WI38 (cell line): ENCODE data around the gene SLC25A47.
"Not testable (repeated sequence)": the region's sequence is repeated elsewhere in the genome, so short reads cannot be mapped to it uniquely, and the experiment has no call there.

Experiments used
- H3K4me3 ChIP-seq: 2 replicates; pipeline ENCODE4 v1.5.1; 2011; ENCODE audit warnings: low read depth, mild to moderate bottlenecking, control low read depth, low read length
- CTCF ChIP-seq: IDR thresholded peaks from 2 replicates; pipeline ENCODE4 v1.5.1; 2012; ENCODE audit warnings: low read depth, mild to moderate bottlenecking, control low read depth, low read length

Gene SLC25A47

GRCh38 chr14:100286484-100287191 is 36.5 kb upstream of the SLC25A47 start:
- TF ChIP-seq CTCF: no peak
- no peak overlapping the region for H3K4me3 ChIP-seq

- no peak overlapping the region for H3K4me3 ChIP-seq
- no peak for TF ChIP-seq CTCF
Observed at GRCh38 chr14:100287202-100287997, 35.7 kb upstream of the SLC25A47 start.

- H3K4me3 ChIP-seq: not testable (repeated sequence)
Observed at GRCh38 chr14:100287998-100288295, 35.2 kb upstream of the SLC25A47 start.

- no peak for TF ChIP-seq CTCF
- H3K4me3 ChIP-seq: no peak overlapping the region
Observed at GRCh38 chr14:100288382-100289185, 34.6 kb upstream of the SLC25A47 start.

GRCh38 chr14:100289916-100290606 is 33.1 kb upstream of the SLC25A47 start:
- TF ChIP-seq CTCF: no peak
- no peak overlapping the region for H3K4me3 ChIP-seq

GRCh38 chr14:100290607-100291304 is 32.4 kb upstream of the SLC25A47 start:
- TF ChIP-seq CTCF: no peak
- H3K4me3 ChIP-seq: no peak overlapping the region
